Mesenchymal stem cell (in vitro differentiated cells and primary cell): Measurements from ENCODE around the gene STAB1.

Experiments
- DNase-seq: peaks from one replicate; pipeline ENCODE4 v3.0.0-alpha.2; 2013
- H2AFZ ChIP-seq: one replicate; pipeline ENCODE4 v1.6.1; 2013; ENCODE audit warnings: low read depth, mild to moderate bottlenecking, control low read depth, inconsistent platforms, low read length, moderate library complexity
- H2AK5ac ChIP-seq: 2 replicates; pipeline ENCODE4 v1.6.1; 2013; ENCODE audit warnings: low read length, moderate library complexity, mild to moderate bottlenecking, inconsistent platforms; ENCODE audit not compliant: severe bottlenecking
- H2BK120ac ChIP-seq: one replicate; pipeline ENCODE4 v1.6.1; 2013; ENCODE audit warnings: low read depth, mild to moderate bottlenecking, inconsistent platforms, low read length, moderate library complexity
- H2BK12ac ChIP-seq, 2 experiments: one replicate each; pipeline ENCODE4 v1.6.1; 2013; ENCODE audit warnings: inconsistent platforms in 2 of 2, low read length in 2 of 2, mild to moderate bottlenecking in 2 of 2, moderate library complexity in 2 of 2, control low read depth in 1 of 2
- H2BK15ac ChIP-seq: one replicate; pipeline ENCODE4 v1.6.1; 2013; ENCODE audit warnings: mild to moderate bottlenecking, low read depth, inconsistent platforms; ENCODE audit not compliant: poor library complexity, severe bottlenecking
- H2BK5ac ChIP-seq: 2 replicates; pipeline ENCODE4 v1.6.1; 2013; ENCODE audit warnings: low read depth, mild to moderate bottlenecking, low read length, control low read depth, inconsistent platforms; ENCODE audit not compliant: poor library complexity, severe bottlenecking
- H3K14ac ChIP-seq, 2 experiments: one replicate each; pipeline ENCODE4 v1.6.1; 2013; ENCODE audit warnings: inconsistent platforms in 2 of 2, low read length in 2 of 2, control low read depth in 1 of 2, mild to moderate bottlenecking in 1 of 2, moderate library complexity in 1 of 2
- H3K18ac ChIP-seq, 2 experiments: one replicate each; pipeline ENCODE4 v1.6.1; 2013; ENCODE audit warnings: inconsistent platforms in 2 of 2, low read length in 2 of 2, control low read depth in 1 of 2, low read depth in 1 of 2, mild to moderate bottlenecking in 1 of 2
- H3K23ac ChIP-seq, 2 experiments: one replicate each; pipeline ENCODE4 v1.6.1; 2013; ENCODE audit warnings: inconsistent platforms in 2 of 2, low read length in 2 of 2, mild to moderate bottlenecking in 2 of 2, moderate library complexity in 2 of 2, control low read depth in 1 of 2
- H3K27ac ChIP-seq: 2 replicates; pipeline ENCODE4 v1.5.1; 2013; ENCODE audit warnings: mild to moderate bottlenecking, moderate library complexity, low read length, control low read depth, inconsistent platforms; ENCODE audit not compliant: poor library complexity, severe bottlenecking
- H3K27me3 ChIP-seq, 2 experiments: 2 replicates each; pipeline versions ENCODE4 v1.6.1 to v1.7.0; 2013; ENCODE audit warnings: low read length in 2 of 2, mild to moderate bottlenecking in 2 of 2, moderate library complexity in 2 of 2, control low read depth in 1 of 2, inconsistent platforms in 1 of 2; ENCODE audit not compliant: control insufficient read depth in 1 of 2, insufficient read depth in 1 of 2
- H3K36me3 ChIP-seq, 2 experiments: 2 replicates each; pipeline versions ENCODE4 v1.6.1 to v1.7.0; 2013; ENCODE audit warnings: low read length in 2 of 2, control low read depth in 1 of 2, inconsistent platforms in 1 of 2, low read depth in 1 of 2, mild to moderate bottlenecking in 1 of 2; ENCODE audit not compliant: insufficient read depth in 2 of 2, control insufficient read depth in 1 of 2
- H3K4ac ChIP-seq, 2 experiments: one replicate each; pipeline ENCODE4 v1.6.1; 2013; ENCODE audit warnings: inconsistent platforms in 2 of 2, low read length in 2 of 2, mild to moderate bottlenecking in 2 of 2, moderate library complexity in 2 of 2, control low read depth in 1 of 2, low read depth in 1 of 2
- H3K4me1 ChIP-seq: 2 replicates; pipeline ENCODE4 v1.6.1; 2013; ENCODE audit warnings: low read depth, low read length, control low read depth; ENCODE audit not compliant: control insufficient read depth, insufficient read depth
- H3K4me2 ChIP-seq: 2 replicates; pipeline ENCODE4 v1.6.1; 2013; ENCODE audit warnings: low read length, mild to moderate bottlenecking, inconsistent platforms; ENCODE audit not compliant: poor library complexity, severe bottlenecking
- H3K4me3 ChIP-seq, 2 experiments: 2 replicates each; pipeline versions ENCODE4 v1.5.1 to v1.7.0; 2013; ENCODE audit warnings: low read length in 2 of 2, mild to moderate bottlenecking in 2 of 2, control low read depth in 1 of 2, low read depth in 1 of 2; ENCODE audit not compliant: insufficient read depth in 1 of 2
- H3K79me1 ChIP-seq: replicated peaks from 2 replicates; pipeline ENCODE4 v1.6.1; 2013; ENCODE audit warnings: mild to moderate bottlenecking, control low read depth, low read length, inconsistent platforms; ENCODE audit not compliant: poor library complexity, severe bottlenecking
- H3K9ac ChIP-seq: 2 replicates; pipeline ENCODE4 v1.7.0; 2013; ENCODE audit warnings: mild to moderate bottlenecking, low read length, moderate library complexity
- H3K9me3 ChIP-seq: 2 replicates; pipeline ENCODE4 v1.7.0; 2013; ENCODE audit warnings: mild to moderate bottlenecking, low read length; ENCODE audit not compliant: control insufficient read depth
- H4K8ac ChIP-seq: one replicate; pipeline ENCODE4 v1.6.1; 2013; ENCODE audit warnings: inconsistent platforms, mild to moderate bottlenecking, low read length, moderate library complexity
- H4K91ac ChIP-seq: one replicate; pipeline ENCODE4 v1.6.1; 2013; ENCODE audit warnings: mild to moderate bottlenecking, low read length, inconsistent platforms
- WGBS: methylation state at CpG from one replicate; pipeline ENCODE4 v1.1.7; 2013; ENCODE audit warnings: mixed read lengths; 5-methylcytosine and 5-hydroxymethylcytosine counted together

The STAB1 gene

DNA sequence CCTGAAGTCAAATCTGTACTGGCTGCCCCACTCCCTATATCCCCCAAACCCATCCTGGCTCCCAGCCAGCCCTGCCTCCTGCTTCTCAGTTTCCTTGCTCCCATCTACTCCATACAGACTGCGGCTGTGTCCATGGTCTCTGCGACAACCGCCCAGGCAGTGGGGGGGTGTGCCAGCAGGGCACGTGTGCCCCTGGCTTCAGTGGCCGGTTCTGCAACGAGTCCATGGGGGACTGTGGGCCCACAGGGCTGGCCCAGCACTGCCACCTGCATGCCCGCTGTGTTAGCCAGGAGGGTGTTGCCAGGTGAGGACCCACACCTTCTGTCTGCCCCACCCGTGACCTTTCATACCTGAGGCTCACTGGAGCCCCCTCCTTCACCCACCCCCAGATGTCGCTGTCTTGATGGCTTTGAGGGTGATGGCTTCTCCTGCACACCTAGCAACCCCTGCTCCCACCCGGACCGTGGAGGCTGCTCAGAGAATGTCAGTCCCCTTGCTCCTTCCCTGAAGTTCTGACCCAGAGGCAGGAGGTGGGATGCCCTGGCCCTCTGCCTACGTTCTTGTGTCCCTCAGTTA, 14.7 kb downstream of the STAB1 start:
- H3K4me3 ChIP-seq = no peak overlapping the region

DNA sequence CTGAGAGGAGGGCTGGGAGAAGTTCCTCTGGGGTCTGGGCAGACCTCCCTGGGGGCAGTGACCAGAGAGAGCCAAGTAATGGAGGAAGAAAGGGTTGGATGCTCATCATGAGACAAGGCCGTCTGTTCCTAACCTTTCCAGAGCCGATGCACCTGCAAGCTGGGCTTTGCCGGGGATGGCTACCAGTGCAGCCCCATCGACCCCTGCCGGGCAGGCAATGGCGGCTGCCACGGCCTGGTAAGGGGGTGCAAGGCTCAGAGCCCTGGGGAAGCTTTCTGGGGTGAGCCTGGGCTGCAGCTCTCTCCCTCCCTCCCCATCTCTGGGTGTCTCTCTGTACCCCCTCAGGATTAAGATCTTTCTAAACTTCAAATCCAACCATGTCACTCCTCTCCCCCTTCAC, 16.4 kb downstream of the STAB1 start:
- WGBS = 81% methylated on average over 7 of the region's 7 CpGs
- no peak overlapping the region for H3K27ac ChIP-seq
- no peak overlapping the region for H3K14ac ChIP-seq

More for the DNA sequence above, 14.7 kb downstream of the STAB1 start:
- Histone ChIP-seq H3K36me3 (no peaks in the 10 kb centered on the region), H3K4me1 (peaks cover 14% of the 10 kb centered on the region), H3K9ac (no peak overlapping the region), H3K4ac (no peak overlapping the region), H3K18ac (no peak overlapping the region), H2AFZ (no peak overlapping the region), H3K27ac (no peak overlapping the region), H3K27me3 (peaks cover 15 to 54% of the 10 kb centered on the region in 2 experiments), H3K14ac (no peak overlapping the region), H2BK12ac (no peak overlapping the region), H3K23ac (no peak overlapping the region), H2BK5ac (no peak overlapping the region), H2BK15ac (no peak overlapping the region), H2BK120ac (no peak overlapping the region), H3K9me3 (no peaks in the 10 kb centered on the region), H4K91ac (peak overlapping the region; percentile 16), H3K79me1 (no peaks in the 10 kb centered on the region), H4K8ac (no peak overlapping the region), H2AK5ac (no peak overlapping the region), H3K4me2 (no peak overlapping the region)
- DNase-seq = no peak
- 80% methylated on average over 12 of the region's 12 CpGs for WGBS

DNA sequence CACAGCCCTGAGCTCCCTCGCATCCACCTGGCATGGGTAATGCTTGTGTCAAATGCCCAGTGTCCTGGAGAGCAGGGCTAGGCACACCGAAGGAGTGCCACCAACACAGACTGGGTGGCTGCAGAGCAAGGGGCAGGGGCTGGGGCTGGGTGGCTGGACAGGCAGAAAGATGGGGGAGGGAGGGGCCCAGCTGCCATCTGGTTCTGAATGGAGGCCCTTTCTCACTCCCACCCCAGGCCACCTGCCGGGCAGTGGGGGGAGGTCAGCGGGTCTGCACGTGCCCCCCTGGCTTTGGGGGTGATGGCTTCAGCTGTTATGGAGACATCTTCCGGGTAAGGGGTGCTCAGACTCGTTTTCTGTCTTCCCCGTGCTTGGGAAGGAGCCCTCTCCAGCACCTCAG, 17.0 kb downstream of the STAB1 start:
- H3K14ac ChIP-seq = no peak overlapping the region
- H3K79me1 ChIP-seq = no peaks in the 10 kb centered on the region
- WGBS = 72% methylated on average over 8 of the region's 8 CpGs
- no peak overlapping the region for H3K4me2 ChIP-seq
- H3K27me3 ChIP-seq = peaks cover 18 to 67% of the 10 kb centered on the region in 2 experiments
- no peak overlapping the region for H2BK15ac ChIP-seq
- H3K36me3 ChIP-seq = no peaks in the 10 kb centered on the region
- no peak for DNase-seq
- H2BK5ac ChIP-seq = no peak overlapping the region
- H3K27ac ChIP-seq = no peak overlapping the region
- no peak overlapping the region for H2AK5ac ChIP-seq
- no peaks in the 10 kb centered on the region for H3K9me3 ChIP-seq
- no peak overlapping the region for H3K23ac ChIP-seq
- H4K8ac ChIP-seq = no peak overlapping the region
- H2BK12ac ChIP-seq = no peak overlapping the region
- peaks cover 8% of the 10 kb centered on the region for H3K4me1 ChIP-seq
- no peak overlapping the region for H3K4me3 ChIP-seq
- H3K18ac ChIP-seq = no peak overlapping the region
- H2AFZ ChIP-seq = no peak overlapping the region
- no peak overlapping the region for H3K9ac ChIP-seq
- H2BK120ac ChIP-seq = no peak overlapping the region
- no peak overlapping the region for H4K91ac ChIP-seq
- no peak overlapping the region for H3K4ac ChIP-seq

More for the DNA sequence above, 16.4 kb downstream of the STAB1 start:
- Histone ChIP-seq H2BK5ac (no peak overlapping the region), H3K9ac (no peak overlapping the region), H3K79me1 (no peaks in the 10 kb centered on the region), H3K4me2 (no peak overlapping the region), H2BK120ac (no peak overlapping the region), H3K23ac (no peak overlapping the region), H2BK15ac (no peak overlapping the region), H2AK5ac (no peak overlapping the region), H3K18ac (no peak overlapping the region), H3K4ac (no peak overlapping the region), H2AFZ (no peak overlapping the region), H3K4me1 (peaks cover 13% of the 10 kb centered on the region), H3K4me3 (no peak overlapping the region), H3K27me3 (peaks cover 18 to 67% of the 10 kb centered on the region in 2 experiments), H4K8ac (no peak overlapping the region), H4K91ac (no peak overlapping the region), H2BK12ac (no peak overlapping the region), H3K36me3 (no peaks in the 10 kb centered on the region), H3K9me3 (no peaks in the 10 kb centered on the region)
- no peak for DNase-seq

DNA sequence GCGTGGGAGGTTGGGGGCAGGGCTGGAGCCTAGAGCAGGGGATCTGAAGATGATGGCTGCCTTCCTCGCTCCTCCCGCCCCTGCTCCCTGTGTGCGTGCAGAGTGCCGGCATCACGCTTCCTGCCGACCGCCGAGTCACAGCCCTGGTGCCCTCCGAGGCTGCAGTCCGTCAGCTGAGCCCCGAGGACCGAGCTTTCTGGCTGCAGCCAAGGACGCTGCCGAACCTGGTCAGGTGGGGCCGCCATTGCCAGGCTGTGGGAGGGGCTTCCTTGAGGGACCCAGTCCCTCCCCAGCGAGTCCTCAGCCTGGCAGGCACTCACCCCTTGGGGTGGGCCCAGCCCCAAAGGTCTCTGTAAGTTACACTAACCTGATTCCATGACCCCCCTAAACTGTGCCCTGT, 17.6 kb downstream of the STAB1 start:
- no peak for DNase-seq
- H4K91ac ChIP-seq = no peak overlapping the region
- no peak overlapping the region for H3K14ac ChIP-seq
- H3K4me1 ChIP-seq = peaks cover 2% of the 10 kb centered on the region
- no peak overlapping the region for H3K18ac ChIP-seq
- no peaks in the 10 kb centered on the region for H3K9me3 ChIP-seq
- H3K4me2 ChIP-seq = no peak overlapping the region
- no peak overlapping the region for H4K8ac ChIP-seq
- WGBS = 76% methylated on average over 17 of the region's 17 CpGs
- no peak overlapping the region for H2BK120ac ChIP-seq
- no peak overlapping the region for H3K23ac ChIP-seq
- no peak overlapping the region for H2AK5ac ChIP-seq
- H3K9ac ChIP-seq = no peak overlapping the region
- H2BK5ac ChIP-seq = no peak overlapping the region
- no peak overlapping the region for H3K27ac ChIP-seq
- no peak overlapping the region for H3K4ac ChIP-seq
- H3K4me3 ChIP-seq = no peak overlapping the region
- no peaks in the 10 kb centered on the region for H3K79me1 ChIP-seq
- H3K36me3 ChIP-seq = no peaks in the 10 kb centered on the region
- H2BK12ac ChIP-seq = no peak overlapping the region
- no peak overlapping the region for H2BK15ac ChIP-seq
- no peak overlapping the region for H2AFZ ChIP-seq
- peaks cover 18 to 73% of the 10 kb centered on the region in 2 experiments for H3K27me3 ChIP-seq
